ENCODE results near the gene IRF8. TPM values are rescaled to one million over a fixed set of nuclear protein-coding genes. Genes with fewer than 3 reads are reported as not detected.

IRF8 gene
- total and polyA plus RNA-seq, 2 of the 4 experiments (the other 2 are of a cell fraction), result not detected

- no peak for TF ChIP-seq ELK1 (IDR thresholded peaks at IDR 0.05; ENCODE audit: borderline replicate concordance, low read depth, low read length)
- TF ChIP-seq MAZ (IDR thresholded peaks at IDR 0.05; ENCODE audit: borderline replicate concordance, low read depth, low read length), result no peak
Measured at GRCh38 chr16:85859818-85860125, 39.2 kb upstream of the IRF8 start (continued).

GRCh38 chr16:85860413-85861094 lies 38.4 kb upstream of the IRF8 start:
- no peak overlapping the region for H4K5ac ChIP-seq (ENCODE audit: low read depth, low read length)
- no peak overlapping the region for H2AK5ac ChIP-seq (ENCODE audit: low read depth, low read length)
- H3K4me1 ChIP-seq (ENCODE audit: control insufficient read depth, insufficient read depth, low read length), result no peaks in the 10 kb centered on the region
- H4K91ac ChIP-seq (ENCODE audit: insufficient read depth, low read depth, low read length), result no peak overlapping the region
- intact Hi-C loops (cut with micrococcal nuclease) (no loop called here), in situ Hi-C loops (cut with MboI; ENCODE audit: low sequenced_read_pairs) (no loop called here), dilution Hi-C loops (cut with HindIII; ENCODE audit: low sequenced_read_pairs, unreplicated experiment) (no loop called here)
- ChIA-PET POLR2A (ENCODE audit: unreplicated experiment) (no interaction called here), CTCF (no interaction called here)
- no peak overlapping the region for H3K9ac ChIP-seq (ENCODE audit: low read depth, low read length)
- BruUV-seq (replicated peaks), result no TSS peak
- no peak overlapping the region for H3K56ac ChIP-seq (ENCODE audit: extremely low read depth, insufficient read depth, low read length)
- no peak overlapping the region for H3K23ac ChIP-seq (ENCODE audit: low read depth, low read length)
- no peak overlapping the region for H3K4me2 ChIP-seq (ENCODE audit: low read depth, low read length)
- H3K4me3 ChIP-seq (ENCODE audit: insufficient read depth, low read depth, low read length), result no peak overlapping the region
- H2BK20ac ChIP-seq (ENCODE audit: low read depth, low read length), result no peak overlapping the region
- H3K36me3 ChIP-seq (ENCODE audit: control insufficient read depth, insufficient read depth, low read length), result no peaks in the 10 kb centered on the region
- H3K9me3 ChIP-seq (ENCODE audit: control insufficient read depth, insufficient read depth, low read length), result 0 out of 2 replicates have a peak, but pooled peaks cover 1% of the 10 kb centered on the region
- WGBS, 2 experiments (ENCODE audit: extremely low coverage in 2 of 2, insufficient read length in 1 of 2), result 77% methylated on average over 6 of the region's 12 CpGs; no CpG with 5 or more reads in 1 of the 2 experiments
- H4K20me1 ChIP-seq (ENCODE audit: insufficient read depth, low read length), result no peaks in the 10 kb centered on the region
- H2BK5ac ChIP-seq (ENCODE audit: low read depth, low read length, poor library complexity, severe bottlenecking), result no peak overlapping the region
- H4K8ac ChIP-seq (ENCODE audit: low read depth in 2 of 2, low read length in 2 of 2), result no peak overlapping the region
- DNase-seq, result no peak
- ATAC-seq (ENCODE audit: low read depth), result no peak
- no peak for TF ChIP-seq FOS (IDR thresholded peaks at IDR 0.05; ENCODE audit: low read depth, low read length)
- TF ChIP-seq RCOR1 (IDR thresholded peaks at IDR 0.05; ENCODE audit: insufficient replicate concordance, low read length), result no peak
- no peak for TF ChIP-seq ELK1 (IDR thresholded peaks at IDR 0.05; ENCODE audit: borderline replicate concordance, low read depth, low read length)
- no peak for TF ChIP-seq NFE2L2 (IDR thresholded peaks at IDR 0.05; ENCODE audit: low read depth, low read length)
- no peaks in the 10 kb centered on the region for H3K9me1 ChIP-seq (ENCODE audit: insufficient read depth, low read length)
- no peak overlapping the region for H3K27ac ChIP-seq (ENCODE audit: insufficient read depth, low read length)
- H3K14ac ChIP-seq (replicated peaks; ENCODE audit: low read depth, low read length), result no peak overlapping the region
- H3K18ac ChIP-seq (ENCODE audit: low read depth, low read length), result no peak overlapping the region
- H2BK15ac ChIP-seq (ENCODE audit: low read depth, low read length), result no peak overlapping the region
- no peak overlapping the region for H2AK9ac ChIP-seq (replicated peaks; ENCODE audit: low read depth, low read length, poor library complexity)
- H3K79me1 ChIP-seq (ENCODE audit: low read depth in 1 of 2, low read length in 2 of 2), result no peaks in the 10 kb centered on the region
- H2BK120ac ChIP-seq (ENCODE audit: low read depth, low read length), result no peak overlapping the region
- H3K27me3 ChIP-seq (ENCODE audit: control insufficient read depth, insufficient read depth, low read length), result peaks cover 37% of the 10 kb centered on the region
- no peak overlapping the region for H2AFZ ChIP-seq (replicated peaks; ENCODE audit: low read length, poor library complexity)
- H3K4ac ChIP-seq (ENCODE audit: low read depth, low read length), result no peak overlapping the region
